ENCODE data around the gene TMF1. TPM values are rescaled to one million over a fixed set of nuclear protein-coding genes. Genes with fewer than 3 reads are reported as not detected.
A peak's percentile ranks its signal among the peaks of the same experiment; 100 is the strongest.

TMF1 gene
- total RNA-seq, 1 donor from 2014 or later: 18.8 TPM

DNA sequence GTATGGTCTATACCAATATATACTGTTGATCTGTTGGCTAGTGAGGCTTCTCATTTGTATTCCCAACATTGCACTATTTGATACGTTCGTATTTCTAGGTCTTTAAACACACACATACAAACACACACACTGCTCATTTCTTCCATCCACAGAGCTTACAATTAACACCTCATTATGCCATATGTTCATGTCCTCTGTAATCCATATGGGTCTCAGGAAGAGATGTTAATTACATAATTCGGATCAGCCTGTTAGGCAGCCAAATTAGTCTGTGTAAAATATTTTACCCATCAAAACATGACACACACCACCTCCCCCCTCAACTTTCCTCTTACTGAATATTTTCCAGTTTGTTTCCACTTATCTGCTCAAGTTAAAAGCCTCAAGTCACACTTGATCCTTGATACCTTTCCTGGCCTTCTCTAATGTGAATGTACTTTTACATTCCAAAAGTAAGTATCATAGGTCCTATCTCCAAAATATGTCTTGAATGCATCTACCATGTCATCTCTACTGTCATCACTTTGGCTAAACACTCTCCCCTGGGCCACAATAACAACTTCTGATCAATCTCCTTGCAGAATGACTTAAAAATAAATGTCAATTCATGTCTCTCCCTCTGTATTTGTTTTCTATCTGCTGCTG, 66.9 kb downstream of the TMF1 start:
- TF ChIP-seq, protein P1, sequence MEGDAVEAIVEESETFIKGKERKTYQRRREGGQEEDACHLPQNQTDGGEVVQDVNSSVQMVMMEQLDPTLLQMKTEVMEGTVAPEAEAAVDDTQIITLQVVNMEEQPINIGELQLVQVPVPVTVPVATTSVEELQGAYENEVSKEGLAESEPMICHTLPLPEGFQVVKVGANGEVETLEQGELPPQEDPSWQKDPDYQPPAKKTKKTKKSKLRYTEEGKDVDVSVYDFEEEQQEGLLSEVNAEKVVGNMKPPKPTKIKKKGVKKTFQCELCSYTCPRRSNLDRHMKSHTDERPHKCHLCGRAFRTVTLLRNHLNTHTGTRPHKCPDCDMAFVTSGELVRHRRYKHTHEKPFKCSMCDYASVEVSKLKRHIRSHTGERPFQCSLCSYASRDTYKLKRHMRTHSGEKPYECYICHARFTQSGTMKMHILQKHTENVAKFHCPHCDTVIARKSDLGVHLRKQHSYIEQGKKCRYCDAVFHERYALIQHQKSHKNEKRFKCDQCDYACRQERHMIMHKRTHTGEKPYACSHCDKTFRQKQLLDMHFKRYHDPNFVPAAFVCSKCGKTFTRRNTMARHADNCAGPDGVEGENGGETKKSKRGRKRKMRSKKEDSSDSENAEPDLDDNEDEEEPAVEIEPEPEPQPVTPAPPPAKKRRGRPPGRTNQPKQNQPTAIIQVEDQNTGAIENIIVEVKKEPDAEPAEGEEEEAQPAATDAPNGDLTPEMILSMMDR (IDR thresholded peaks at IDR 0.05; ENCODE audit: partially characterized antibody, unreplicated experiment): no peak
- no peak overlapping the region for H3K27ac Mint-ChIP-seq (ENCODE audit: unreplicated experiment)
- H3K4me3 Mint-ChIP-seq (ENCODE audit: unreplicated experiment): no peak overlapping the region
- DNase-seq: no peak
- H3K36me3 Mint-ChIP-seq (ENCODE audit: unreplicated experiment): peaks cover 6% of the 10 kb centered on the region
- H3K4me1 Mint-ChIP-seq (ENCODE audit: low read depth, unreplicated experiment): peaks cover 6% of the 10 kb centered on the region
- H3K27me3 Mint-ChIP-seq (ENCODE audit: unreplicated experiment): no peaks in the 10 kb centered on the region
- no peaks in the 10 kb centered on the region for H3K9me3 Mint-ChIP-seq (ENCODE audit: unreplicated experiment)

DNA sequence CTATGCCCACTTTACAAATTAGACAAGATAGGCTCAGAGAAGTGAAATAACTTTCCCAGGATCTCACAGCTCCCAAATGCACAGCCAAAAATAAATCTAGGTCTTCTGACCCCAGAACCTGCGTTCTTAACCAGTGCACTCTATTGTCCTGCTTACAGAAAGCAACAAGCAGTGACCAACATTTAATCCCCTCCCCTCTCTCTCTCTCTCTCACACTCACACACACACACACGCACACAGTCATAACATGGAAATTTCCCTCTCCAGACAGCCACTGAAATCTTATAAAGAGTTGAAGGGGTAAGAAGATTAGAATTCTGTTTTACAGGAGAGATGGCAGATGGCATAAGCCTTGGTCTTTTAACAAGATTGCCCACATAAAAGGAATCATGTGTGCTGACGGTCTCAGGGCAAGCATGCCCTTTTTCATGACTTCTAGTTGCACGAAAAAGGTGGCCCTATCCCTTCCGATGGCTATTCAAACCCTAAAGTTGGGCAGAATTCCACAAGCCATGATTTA, 68.1 kb downstream of the TMF1 start:
- no peak for DNase-seq
- no peaks in the 10 kb centered on the region for H3K27me3 Mint-ChIP-seq (ENCODE audit: unreplicated experiment)
- H3K9me3 Mint-ChIP-seq (ENCODE audit: unreplicated experiment): no peaks in the 10 kb centered on the region
- no peak overlapping the region for H3K4me3 Mint-ChIP-seq (ENCODE audit: unreplicated experiment)
- peaks cover 6% of the 10 kb centered on the region for H3K36me3 Mint-ChIP-seq (ENCODE audit: unreplicated experiment)
- TF ChIP-seq, protein P1 (IDR thresholded peaks at IDR 0.05; ENCODE audit: partially characterized antibody, unreplicated experiment): no peak
- H3K4me1 Mint-ChIP-seq (ENCODE audit: low read depth, unreplicated experiment): peaks cover 6% of the 10 kb centered on the region
- H3K27ac Mint-ChIP-seq (ENCODE audit: unreplicated experiment): no peak overlapping the region

DNA sequence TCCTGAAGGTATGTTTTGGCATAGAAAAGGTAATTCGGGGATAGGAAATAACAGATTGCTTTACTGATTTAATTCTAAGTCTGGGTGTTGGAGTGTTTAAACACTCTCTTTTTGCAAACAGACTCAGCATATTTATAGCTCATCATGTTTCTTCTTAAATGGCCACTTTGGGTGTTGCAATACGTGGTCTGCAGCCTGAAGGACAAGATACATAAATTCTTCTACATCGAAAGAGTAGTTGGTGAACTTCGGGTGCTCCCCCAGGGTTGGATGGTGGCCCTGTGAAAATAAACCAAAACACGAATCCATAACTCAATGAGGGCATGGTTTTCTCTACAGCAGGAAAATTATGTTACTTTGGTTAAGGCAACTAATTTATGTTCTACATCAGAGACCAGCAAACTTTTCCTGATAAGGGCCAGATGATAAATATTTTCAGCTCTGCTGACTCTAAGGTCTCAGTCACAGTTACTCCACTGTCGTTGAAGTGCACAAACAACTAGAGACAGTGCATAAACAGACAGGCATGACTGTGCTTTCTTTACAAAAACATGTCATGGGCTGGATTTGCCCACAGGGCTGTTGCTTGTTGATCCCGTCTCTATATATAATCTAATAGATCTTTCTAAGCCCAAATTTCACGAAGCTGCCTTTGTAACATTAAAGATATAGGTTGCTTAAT, 74.5 kb downstream of the TMF1 start:
- Mint-ChIP-seq H3K27ac (ENCODE audit: unreplicated experiment) (no peak overlapping the region), H3K4me1 (ENCODE audit: low read depth, unreplicated experiment) (no peaks in the 10 kb centered on the region)

DNA sequence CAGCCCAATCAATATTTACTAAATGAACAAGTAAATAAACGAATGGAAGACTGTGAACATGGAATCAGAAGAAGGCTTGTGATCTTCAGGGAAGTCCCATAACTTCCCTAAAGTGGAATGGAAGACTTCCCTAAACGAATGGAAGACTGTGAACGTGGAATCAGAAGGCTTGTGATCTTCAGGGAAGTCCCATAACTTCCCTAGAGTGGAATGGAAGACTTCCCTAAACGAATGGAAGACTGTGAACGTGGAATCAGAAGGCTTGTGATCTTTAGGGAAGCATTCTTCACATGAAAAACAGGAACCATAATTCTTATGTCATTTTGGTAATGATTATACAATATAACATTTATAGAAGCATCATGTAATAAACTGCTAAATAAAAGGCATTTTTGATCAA, 77.4 kb downstream of the TMF1 start:
- H3K9me3 Mint-ChIP-seq (ENCODE audit: unreplicated experiment): peaks cover 1% of the 10 kb centered on the region
- H3K4me1 Mint-ChIP-seq (ENCODE audit: low read depth, unreplicated experiment): no peaks in the 10 kb centered on the region
- TF ChIP-seq, protein P1 (IDR thresholded peaks at IDR 0.05; ENCODE audit: partially characterized antibody, unreplicated experiment): no peak
- DNase-seq: no peak
- no peak overlapping the region for H3K27ac Mint-ChIP-seq (ENCODE audit: unreplicated experiment)
- H3K36me3 Mint-ChIP-seq (ENCODE audit: unreplicated experiment): peaks cover 4% of the 10 kb centered on the region
- H3K4me3 Mint-ChIP-seq (ENCODE audit: unreplicated experiment): no peak overlapping the region
- no peaks in the 10 kb centered on the region for H3K27me3 Mint-ChIP-seq (ENCODE audit: unreplicated experiment)

More for the DNA sequence above, 74.5 kb downstream of the TMF1 start:
- peaks cover 4% of the 10 kb centered on the region for H3K36me3 Mint-ChIP-seq (ENCODE audit: unreplicated experiment)
- peaks cover 1% of the 10 kb centered on the region for H3K9me3 Mint-ChIP-seq (ENCODE audit: unreplicated experiment)
- TF ChIP-seq, protein P1 (IDR thresholded peaks at IDR 0.05; ENCODE audit: partially characterized antibody, unreplicated experiment): no peak
- DNase-seq: no peak
- H3K4me3 Mint-ChIP-seq (ENCODE audit: unreplicated experiment): no peak overlapping the region
- no peaks in the 10 kb centered on the region for H3K27me3 Mint-ChIP-seq (ENCODE audit: unreplicated experiment)

DNA sequence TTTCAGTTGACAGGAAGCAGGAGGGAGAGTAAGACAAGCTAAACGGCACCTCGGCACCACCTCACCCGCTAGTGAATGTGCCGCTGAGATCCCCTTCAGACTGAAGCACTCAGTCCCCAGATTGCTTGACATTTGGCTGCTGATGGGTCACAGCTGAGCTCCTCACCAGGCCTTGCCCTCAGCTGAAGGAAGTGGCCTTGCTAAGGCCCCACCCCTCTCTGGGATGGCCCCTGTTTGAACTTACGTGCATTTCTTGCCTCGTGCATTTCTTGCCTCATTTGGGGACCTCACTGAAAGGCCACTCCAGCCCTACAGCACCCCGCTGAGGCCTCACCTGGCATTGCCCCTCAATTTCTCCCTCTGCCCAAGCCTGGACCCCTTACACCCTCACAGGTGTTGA, 78.5 kb downstream of the TMF1 start:
- Mint-ChIP-seq H3K27ac (ENCODE audit: unreplicated experiment) (no peak overlapping the region), H3K36me3 (ENCODE audit: unreplicated experiment) (peaks cover 4% of the 10 kb centered on the region), H3K4me1 (ENCODE audit: low read depth, unreplicated experiment) (peaks cover 2% of the 10 kb centered on the region), H3K9me3 (ENCODE audit: unreplicated experiment) (peaks cover 1% of the 10 kb centered on the region), H3K27me3 (ENCODE audit: unreplicated experiment) (no peaks in the 10 kb centered on the region), H3K4me3 (ENCODE audit: unreplicated experiment) (no peak overlapping the region)
- DNase-seq: peak; percentile 17
- TF ChIP-seq, protein P1 (IDR thresholded peaks at IDR 0.05; ENCODE audit: partially characterized antibody, unreplicated experiment): no peak
